ENCODE data around the gene TRMT6. TPM values are rescaled to one million over a fixed set of nuclear protein-coding genes. Genes with fewer than 3 reads are reported as not detected.

TRMT6 gene
- total RNA-seq, 6 experiments from 2014 or later, result 15.2 to 19.8 (median 18.0) TPM

DNA sequence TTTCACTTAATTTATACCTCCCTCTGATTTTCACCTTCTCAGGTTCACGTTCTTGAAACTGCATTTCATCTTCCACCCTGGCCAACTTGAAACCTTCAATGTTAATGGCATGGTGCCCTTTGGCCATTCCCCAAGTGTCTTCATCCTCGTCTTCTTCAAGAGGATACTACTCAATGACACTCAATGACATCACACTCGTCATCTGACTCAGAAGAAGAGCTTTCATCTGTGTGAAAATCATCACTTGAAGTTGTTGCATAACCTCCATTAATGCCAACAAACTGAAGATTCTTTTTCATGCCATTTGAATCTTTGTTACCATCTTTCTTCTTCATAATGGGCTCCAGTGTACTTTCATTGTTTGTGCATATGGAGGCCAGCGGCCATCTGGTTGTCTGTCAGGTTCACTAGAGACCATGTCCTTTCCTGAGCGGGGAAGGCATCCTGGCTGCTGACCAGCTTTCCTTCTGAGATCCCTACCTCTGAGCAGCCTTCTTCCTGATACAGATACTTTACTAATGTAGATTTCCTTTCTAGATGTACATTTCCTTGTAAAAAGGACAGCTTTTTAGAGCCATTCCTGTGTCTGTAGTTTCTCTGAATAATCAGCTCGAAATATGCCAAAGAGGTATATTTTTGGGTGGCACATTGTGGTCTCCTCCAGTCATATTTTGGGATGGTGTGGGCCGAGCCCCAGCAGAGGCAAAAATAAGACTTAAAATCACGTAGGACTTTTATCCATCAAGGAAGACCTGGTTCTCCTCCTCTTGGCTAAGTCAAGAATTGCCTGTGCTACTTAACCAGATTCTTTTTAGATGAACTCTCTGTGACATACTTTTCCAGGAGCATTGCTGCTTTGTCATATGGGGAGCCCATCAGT lies 21.3 kb downstream of the TRMT6 start:
- TF ChIP-seq, protein P1, sequence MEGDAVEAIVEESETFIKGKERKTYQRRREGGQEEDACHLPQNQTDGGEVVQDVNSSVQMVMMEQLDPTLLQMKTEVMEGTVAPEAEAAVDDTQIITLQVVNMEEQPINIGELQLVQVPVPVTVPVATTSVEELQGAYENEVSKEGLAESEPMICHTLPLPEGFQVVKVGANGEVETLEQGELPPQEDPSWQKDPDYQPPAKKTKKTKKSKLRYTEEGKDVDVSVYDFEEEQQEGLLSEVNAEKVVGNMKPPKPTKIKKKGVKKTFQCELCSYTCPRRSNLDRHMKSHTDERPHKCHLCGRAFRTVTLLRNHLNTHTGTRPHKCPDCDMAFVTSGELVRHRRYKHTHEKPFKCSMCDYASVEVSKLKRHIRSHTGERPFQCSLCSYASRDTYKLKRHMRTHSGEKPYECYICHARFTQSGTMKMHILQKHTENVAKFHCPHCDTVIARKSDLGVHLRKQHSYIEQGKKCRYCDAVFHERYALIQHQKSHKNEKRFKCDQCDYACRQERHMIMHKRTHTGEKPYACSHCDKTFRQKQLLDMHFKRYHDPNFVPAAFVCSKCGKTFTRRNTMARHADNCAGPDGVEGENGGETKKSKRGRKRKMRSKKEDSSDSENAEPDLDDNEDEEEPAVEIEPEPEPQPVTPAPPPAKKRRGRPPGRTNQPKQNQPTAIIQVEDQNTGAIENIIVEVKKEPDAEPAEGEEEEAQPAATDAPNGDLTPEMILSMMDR (IDR thresholded peaks at IDR 0.05), result no peak
- no peak overlapping the region for H3K4me3 Mint-ChIP-seq
- H3K27me3 Mint-ChIP-seq (ENCODE audit: insufficient read depth), result peaks cover 23% of the 10 kb centered on the region
- H3K36me3 Mint-ChIP-seq (ENCODE audit: low read depth), result no peaks in the 10 kb centered on the region
- no peaks in the 10 kb centered on the region for H3K4me1 Mint-ChIP-seq (ENCODE audit: low read depth)
- peak; percentile 14 for DNase-seq
- H3K27ac Mint-ChIP-seq, result no peak overlapping the region
- H3K9me3 Mint-ChIP-seq, result no peaks in the 10 kb centered on the region

DNA sequence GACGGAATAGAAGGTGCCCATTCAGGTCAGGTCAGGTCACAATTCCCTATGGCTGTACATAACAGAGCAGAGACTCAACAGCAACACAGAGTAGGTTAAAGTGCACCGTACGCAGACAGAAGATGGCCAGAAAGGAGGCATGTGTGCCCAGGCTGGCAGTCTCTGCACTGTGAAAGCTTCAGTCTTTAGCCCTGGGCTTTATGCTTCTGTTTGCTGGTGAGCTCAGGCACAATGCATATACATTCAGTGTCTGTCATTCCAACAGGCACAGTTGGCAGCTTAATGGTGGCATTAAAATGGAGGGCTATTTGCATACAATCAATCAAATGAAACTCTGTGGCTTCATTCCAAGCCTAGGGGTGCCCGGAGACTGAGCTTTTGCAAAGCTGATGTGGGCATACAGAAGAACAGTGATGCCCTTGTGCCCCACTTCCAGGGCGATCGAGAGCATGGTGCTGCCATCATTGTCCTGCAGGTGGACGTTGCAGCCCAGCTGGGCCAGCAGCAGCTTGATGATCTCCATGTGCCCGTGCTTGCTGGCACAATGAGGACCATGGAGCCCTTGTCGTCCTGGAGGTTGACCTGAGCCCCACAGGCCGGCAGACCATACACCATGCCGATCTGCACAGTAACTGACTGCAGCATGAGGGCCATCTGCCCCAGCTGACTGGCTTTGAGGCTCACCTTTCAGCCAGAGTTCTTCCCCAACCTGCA lies 22.4 kb downstream of the TRMT6 start:
- Mint-ChIP-seq H3K4me1 (ENCODE audit: low read depth) (no peaks in the 10 kb centered on the region), H3K27ac (no peak overlapping the region), H3K4me3 (no peak overlapping the region), H3K27me3 (ENCODE audit: insufficient read depth) (peaks cover 32% of the 10 kb centered on the region), H3K36me3 (ENCODE audit: low read depth) (no peaks in the 10 kb centered on the region), H3K9me3 (no peaks in the 10 kb centered on the region)
- no peak for DNase-seq
- TF ChIP-seq, protein P1 (IDR thresholded peaks at IDR 0.05), result no peak

DNA sequence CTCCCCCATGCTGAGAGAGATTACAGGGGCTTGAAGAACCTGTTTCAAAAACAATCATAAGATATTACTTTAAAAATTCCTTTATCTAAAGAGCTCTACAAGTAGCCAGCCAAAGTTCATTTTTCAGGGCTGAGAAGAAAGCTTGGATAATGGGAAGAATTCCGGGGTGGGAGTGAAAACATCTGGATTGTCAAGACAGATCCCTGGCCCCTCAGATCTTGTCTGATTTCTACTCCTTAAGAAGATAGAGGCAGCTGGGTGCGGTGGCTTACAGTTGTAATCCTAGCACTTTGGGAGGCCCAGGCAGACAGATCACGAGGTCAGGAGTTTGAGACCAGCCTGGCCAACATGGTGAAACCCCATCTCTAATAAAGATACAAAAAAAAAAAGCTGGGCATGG lies 24.8 kb downstream of the TRMT6 start:
- H3K9me3 Mint-ChIP-seq, result no peaks in the 10 kb centered on the region
- H3K36me3 Mint-ChIP-seq (ENCODE audit: low read depth), result no peaks in the 10 kb centered on the region
- no peak overlapping the region for H3K27ac Mint-ChIP-seq
- H3K27me3 Mint-ChIP-seq (ENCODE audit: insufficient read depth), result peaks cover 32% of the 10 kb centered on the region
- no peaks in the 10 kb centered on the region for H3K4me1 Mint-ChIP-seq (ENCODE audit: low read depth)
- no peak overlapping the region for H3K4me3 Mint-ChIP-seq
- TF ChIP-seq, protein P1 (IDR thresholded peaks at IDR 0.05), result no peak
- DNase-seq, result no peak

DNA sequence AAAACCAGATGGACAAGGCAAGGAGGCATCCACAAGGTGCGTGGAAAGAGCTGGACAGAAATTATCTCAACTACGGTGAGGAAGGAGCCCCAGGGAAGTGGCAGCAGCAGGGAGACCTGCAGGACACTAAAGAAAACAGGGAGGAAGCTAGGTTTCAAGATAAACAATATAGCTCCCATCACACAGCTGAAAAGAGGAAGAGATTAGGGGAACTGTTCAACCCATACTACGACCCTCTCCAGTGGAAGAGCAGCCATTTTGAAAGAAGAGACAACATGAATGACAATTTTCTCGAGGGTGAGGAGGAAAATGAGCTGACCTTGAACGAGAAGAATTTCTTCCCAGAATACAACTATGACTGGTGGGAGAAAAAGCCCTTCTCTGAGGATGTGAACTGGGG lies 26.8 kb downstream of the TRMT6 start:
- Mint-ChIP-seq H3K9me3 (no peaks in the 10 kb centered on the region), H3K4me3 (no peak overlapping the region), H3K27me3 (ENCODE audit: insufficient read depth) (peaks cover 26% of the 10 kb centered on the region), H3K4me1 (ENCODE audit: low read depth) (peaks cover 20% of the 10 kb centered on the region), H3K27ac (no peak overlapping the region), H3K36me3 (ENCODE audit: low read depth) (no peaks in the 10 kb centered on the region)
- TF ChIP-seq, protein P1 (IDR thresholded peaks at IDR 0.05), result no peak
- DNase-seq, result no peak

DNA sequence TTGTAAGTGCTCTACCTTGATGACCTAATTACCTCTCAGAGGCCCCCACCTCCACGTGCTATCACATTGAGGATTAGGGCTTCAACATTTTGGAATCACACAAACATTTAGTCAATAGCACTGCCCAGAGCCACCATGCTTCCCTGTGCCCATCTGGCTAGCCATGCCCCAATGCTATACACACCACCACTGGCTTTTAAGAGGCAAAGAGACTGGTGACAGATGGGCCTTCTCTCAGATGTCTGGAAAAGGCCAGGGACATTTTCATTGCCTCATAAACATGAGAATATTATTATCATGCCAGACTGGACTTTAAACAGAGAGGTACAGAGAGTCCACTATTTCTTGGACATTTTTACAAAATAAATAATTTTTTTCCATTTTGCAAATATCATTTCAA lies 29.8 kb downstream of the TRMT6 start:
- H3K4me1 Mint-ChIP-seq (ENCODE audit: low read depth), result peaks cover 20% of the 10 kb centered on the region
- H3K4me3 Mint-ChIP-seq, result no peak overlapping the region
- TF ChIP-seq, protein P1 (IDR thresholded peaks at IDR 0.05), result no peak
- no peak for DNase-seq
- no peaks in the 10 kb centered on the region for H3K9me3 Mint-ChIP-seq
- H3K36me3 Mint-ChIP-seq (ENCODE audit: low read depth), result no peaks in the 10 kb centered on the region
- no peak overlapping the region for H3K27ac Mint-ChIP-seq
- H3K27me3 Mint-ChIP-seq (ENCODE audit: insufficient read depth), result peaks cover 26% of the 10 kb centered on the region
